Jurkat, Clone E6-1 (cell line): ENCODE data around the gene RABL6.

Experiments
- DNase-seq: peaks from one replicate; pipeline ENCODE4 v3.0.0-alpha.2; 2011; ENCODE audit warnings: low read depth, low spot score
- H3K4me3 ChIP-seq: 2 replicates; pipeline ENCODE4 v1.5.1; 2011; ENCODE audit warnings: mild to moderate bottlenecking, low read length, control low read depth, moderate library complexity

Gene RABL6

DNA sequence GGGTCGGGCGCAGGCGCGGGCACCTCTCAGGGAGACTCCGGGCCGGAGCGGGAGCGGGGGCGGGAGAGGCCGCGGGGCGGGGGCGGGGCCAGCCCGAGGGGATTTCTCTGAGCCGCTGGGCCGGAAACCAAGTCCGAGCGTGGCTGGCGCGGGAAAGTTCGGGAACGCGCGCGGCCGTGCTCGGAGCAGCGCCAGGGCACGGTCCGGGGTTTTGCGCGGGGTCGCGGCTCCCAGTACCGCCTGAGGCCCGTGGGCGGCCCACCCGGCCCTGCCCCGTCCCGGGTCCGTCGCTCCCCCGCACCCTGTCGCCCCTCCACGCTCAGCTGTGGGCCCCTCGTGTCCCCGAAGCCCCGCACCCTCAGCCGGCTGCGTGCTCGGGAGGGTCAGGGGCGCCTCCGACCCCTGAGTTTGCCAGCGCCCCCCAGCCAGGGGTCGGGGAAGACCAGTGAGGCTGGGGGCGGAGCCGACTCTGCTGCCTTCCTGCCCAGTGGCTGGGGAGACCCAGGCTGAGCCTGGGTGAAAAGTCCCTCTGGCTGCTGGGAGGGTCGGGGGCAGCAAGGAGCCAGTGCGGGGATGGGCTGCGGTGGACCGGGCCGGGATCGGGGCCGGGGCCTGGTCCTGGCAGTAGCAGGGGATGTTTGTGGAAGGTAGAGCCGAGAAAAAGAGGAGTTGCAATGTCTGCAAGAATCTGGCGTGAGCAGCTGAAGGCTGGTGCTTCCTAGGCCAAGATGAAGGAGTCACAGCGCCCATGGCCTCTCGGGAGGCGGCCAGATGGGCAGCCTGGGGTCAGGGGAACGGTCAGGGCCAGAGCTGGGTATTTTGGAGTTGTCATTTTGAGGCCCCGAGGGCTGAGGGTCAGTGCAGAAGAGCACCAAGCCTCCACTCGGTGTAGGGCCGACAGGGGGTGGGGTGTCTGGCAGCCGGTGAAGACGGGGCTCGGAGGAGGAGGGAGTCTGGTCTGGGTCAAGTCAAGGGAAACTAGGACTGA, 79.2 kb downstream of the RABL6 start:
- DNase-seq: no peak
- H3K4me3 ChIP-seq: peak overlapping the region; percentile 65

DNA sequence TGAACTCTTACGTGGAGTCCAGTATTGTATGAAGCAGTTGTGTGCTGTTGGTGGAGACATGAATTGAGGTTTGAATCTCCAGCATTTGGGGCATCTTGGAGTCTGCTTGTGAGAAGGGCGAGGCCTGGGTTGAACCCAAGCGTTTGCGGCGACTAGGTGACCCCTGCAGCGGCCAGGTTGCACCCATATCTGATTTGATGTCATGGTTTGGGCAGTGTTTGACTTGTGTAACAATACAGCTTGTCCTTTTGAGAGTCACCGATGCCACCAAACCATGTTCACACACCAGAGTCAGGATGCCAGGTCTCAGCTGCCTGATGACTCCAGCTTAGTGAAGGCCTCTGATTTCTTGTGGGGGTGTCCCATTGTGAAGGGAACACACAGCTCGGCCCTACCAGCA, 80.7 kb downstream of the RABL6 start:
- DNase-seq: no peak
- no peak overlapping the region for H3K4me3 ChIP-seq

DNA sequence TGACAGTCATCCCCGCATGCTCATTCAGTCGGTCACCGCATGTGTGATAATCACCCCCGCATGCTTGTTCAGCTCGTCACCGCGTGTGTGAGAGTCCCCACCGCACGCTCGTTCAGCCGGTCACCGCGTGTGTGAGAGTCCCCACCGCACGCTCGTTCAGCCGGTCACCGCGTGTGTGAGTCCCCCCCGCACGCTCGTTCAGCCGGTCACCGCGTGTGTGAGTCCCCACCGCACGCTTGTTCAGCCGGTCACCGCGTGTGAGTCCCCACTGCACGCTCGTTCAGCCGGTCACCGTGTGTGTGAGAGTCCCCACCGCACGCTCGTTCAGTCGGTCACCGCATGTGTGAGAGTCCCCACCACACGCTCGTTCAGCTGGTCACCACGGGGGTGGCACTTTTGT, 82.1 kb downstream of the RABL6 start:
- no peak overlapping the region for H3K4me3 ChIP-seq
- DNase-seq: no peak

DNA sequence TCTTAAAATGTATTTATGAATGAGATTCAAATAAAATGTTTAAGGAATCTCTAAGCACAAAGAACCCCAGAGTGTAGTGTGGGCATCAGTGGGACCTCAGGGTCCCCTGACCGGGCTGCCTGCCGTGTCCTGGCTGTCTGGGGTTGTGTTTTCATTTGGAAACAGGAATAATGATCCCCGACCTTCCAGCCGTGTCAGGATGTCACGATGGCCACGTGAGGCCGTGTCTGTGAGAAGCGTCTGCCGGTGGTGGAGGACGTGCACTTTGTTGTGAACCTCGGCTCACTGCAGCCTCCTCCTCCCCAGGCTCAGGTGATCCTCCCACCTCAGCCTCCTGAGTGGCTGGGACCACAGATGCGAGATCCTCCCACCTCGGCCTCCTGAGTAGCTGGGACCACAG, 82.9 kb downstream of the RABL6 start:
- DNase-seq: no peak

More for the DNA sequence above, 82.9 kb downstream of the RABL6 start:
- H3K4me3 ChIP-seq: no peak overlapping the region
